Activated T-helper 9 cell treated with anti-CD3 and anti-CD28 coated beads, Interleukin-2, amount 50 U/mL, for 16 hours (primary cell): ENCODE data around the gene MRPL17.
"Not testable (repeated sequence)": the region's sequence is repeated elsewhere in the genome, so short reads cannot be mapped to it uniquely, and the experiment has no call there.

ENCODE experiments used
- DNase-seq: peaks from one replicate; pipeline ENCODE4 v3.0.0-alpha.2; 2020; ENCODE audit warnings: low read depth

Gene MRPL17

DNA sequence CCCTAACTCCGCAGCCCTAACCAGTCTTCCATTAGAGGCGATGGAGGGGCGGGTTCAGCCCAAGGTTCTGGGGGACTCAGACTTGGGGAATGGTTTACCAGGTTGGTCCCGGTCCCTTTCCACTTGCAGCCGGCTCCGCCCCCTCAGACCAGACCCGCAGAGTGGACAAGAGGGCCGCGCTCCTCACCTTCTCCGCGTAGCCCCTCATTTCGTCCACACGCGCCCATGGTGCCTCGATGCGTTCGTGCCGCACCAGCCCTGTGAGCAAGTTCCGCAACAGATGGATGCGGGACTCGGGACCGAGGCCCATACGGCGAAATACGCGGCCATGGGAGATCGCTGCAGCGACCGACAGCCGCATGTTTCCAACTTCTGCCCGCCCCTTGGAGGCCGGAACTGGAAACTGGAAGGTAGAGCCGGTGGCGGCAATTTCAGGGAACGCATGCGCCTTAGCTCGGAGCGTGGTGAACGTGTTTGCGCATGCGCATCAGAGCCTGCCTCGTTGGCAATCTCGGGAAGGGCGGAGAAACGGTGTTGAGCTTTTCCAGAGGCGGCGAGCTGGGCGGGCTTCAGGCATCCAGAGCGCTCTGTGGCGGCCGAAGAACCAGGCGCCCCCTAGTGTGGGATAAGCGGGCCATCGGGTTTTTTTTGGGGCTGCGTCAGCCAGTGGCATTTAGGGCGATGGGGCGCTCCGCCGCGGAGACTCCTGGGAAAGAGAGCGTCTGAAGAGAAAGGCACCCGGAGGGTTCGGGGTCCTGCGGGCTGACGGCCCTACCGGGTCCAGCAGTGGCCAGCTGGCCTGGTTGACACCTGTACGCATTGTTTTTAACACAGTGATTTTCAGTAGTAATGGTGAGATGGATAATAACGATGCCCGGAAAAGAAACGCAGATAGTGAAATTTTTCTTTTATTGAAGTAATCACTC, at the start of gene MRPL17:
Gene MRPL17 (minus strand): TSS at position 405 of the 926 bp plus-strand sequence. CDS start 44 bp downstream, at position 361.
- DNase-seq = peak; percentile 99

DNA sequence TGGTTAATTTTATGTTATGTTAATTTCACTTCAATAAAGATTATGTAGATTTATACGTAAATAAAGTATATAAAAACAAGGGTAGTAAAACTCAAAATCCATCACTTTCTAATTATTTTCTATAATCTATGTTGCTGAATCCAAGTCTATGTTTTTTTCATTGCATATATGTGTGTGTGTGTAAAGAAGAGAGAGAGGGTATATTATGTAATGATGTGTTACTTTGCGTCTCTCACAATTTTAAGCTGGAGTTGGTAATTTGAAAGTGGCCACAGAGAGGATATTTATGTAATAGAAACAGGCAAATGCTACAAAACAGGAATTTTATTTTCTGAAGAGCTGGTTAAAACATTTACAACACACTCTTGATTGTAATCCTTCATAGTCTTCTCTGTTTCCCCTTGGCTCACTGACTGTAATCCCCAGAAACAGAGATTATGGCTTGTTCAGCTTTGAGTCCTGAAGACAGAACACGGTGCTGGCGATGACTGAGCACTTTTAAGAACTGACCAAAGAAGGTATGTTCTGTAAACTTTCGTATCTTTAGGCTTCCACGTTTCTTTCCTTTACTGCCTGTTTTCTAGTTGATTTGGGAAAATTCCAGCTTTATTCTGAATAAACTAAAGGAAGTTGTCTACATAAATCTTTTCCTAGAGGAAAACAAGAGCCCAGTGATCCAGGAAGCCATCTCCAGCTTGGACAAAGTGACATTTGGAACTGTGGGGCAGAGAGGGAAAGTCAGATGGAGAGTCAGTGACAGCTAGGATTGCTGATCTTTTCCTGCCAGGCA, 45.0 kb upstream of the MRPL17 start:
- DNase-seq = no peak

DNA sequence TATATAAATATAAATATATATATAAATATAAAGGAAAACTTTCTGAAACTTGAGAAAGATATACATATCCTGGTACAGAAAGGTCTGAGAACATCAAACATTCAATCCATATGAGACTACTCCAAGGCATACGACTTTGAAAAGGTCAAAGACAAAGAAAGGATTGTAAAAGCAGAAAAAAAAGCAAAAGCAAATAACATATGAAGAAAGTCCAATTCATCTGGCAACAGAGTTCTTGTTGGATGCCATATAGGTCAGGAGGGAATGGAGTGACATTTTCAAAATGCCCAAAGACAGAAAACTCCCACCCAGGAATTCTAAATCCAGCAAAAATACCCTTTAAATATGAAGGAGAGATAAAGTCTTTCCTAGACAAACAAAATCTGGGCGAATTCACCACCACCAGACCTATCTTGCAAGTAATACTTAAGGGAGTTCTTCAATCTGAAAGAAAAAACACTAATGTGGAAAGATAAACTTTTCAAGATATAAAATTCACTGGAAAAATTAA, 42.3 kb upstream of the MRPL17 start:
- DNase-seq = no peak

DNA sequence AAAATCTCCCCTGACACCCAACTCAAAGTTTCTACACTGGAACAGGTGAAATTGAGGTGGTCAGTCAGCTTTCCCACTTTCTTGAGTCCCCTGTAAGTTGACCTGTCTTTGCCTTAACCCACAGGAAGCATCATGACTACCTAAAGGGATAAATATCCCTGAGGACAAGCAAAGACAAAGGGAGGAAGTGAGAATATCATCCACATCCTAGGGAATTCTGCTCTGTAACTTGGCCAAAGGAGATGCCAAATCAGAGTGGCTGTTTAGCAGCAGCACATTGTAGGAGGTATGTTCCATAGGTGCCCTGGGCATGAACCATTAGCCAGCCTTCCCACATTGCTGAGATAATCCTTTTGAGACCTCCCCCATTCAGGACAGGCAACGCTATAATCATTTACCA, 40.9 kb upstream of the MRPL17 start:
- DNase-seq = no peak

DNA sequence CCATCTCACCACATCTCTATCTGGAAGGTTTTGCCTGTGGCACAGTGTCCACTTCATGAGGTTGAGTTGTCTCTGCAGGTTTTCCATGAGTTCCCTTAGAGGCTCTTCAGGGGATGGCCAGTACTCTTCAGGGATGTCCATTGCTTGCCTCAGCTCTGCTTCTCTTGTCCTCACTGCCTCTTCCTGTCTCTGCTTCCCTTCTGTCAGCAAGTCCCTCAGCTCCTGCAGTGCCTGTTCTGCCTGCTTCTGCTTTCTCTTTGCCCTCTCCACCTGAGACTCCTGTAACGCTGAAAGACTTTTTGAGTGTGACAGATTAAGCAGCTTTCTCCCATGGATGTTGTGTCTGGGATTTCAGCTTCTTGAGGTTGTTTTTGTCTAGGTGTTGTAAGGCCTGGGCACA, 38.2 kb upstream of the MRPL17 start:
- no peak for DNase-seq

DNA sequence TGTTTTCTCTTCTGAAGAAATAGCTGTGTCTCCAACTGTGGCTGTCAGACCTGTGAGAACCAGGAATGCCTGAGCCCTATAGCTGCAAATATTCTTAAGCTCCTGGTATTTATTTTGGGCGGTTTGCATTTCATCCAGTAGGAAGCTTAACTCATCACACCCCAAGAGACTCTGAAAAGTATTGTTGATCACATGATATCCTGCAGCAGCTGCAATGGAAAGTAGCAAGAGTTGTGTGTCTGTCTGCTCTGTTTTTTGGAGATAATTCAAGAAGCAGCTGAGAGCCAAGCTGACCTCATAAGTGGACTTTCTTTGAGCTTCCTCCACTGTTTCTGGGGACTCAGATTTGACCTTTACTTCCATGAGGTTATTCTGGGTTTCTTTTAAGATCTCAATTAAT, 36.4 kb upstream of the MRPL17 start:
- no peak for DNase-seq

DNA sequence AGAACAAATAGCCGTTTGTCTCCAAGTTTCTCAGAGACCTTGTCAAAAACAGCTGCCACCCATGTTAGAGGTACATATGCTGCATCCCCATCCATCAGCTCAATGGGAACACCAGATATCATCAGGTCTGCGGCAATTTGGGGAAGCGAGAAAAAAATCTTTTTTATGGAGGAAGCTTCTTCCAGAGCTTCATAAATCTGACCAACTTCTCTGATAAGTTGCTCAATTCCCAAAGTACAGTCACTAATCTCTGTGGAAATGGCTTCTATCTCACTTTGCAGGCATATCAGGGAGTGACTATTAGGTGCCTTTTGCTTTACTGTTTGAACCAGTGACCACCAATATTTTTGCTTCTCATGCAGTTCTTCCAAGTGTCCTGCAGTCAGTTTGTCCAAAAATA, 34.3 kb upstream of the MRPL17 start:
- no peak for DNase-seq

DNA sequence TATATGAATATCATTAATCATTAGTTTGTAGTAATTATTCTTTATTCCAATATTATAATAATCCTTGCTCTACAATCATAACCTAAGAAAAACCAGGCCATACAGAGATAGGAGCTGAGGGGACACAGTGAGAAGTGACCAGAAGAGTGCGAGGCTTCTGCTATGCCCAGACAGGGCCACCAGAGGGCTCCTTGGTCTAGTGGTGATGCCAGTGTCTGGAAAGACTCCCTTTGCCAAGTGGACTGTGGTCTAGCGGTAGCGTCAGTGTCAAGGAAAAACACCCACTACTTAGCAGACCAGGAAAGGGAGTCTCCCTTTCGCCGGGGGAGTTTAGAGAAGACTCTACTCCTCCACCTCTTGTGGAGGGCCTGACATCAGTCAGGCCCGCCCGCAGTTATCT, 28.4 kb upstream of the MRPL17 start:
- DNase-seq = peak; percentile 24

DNA sequence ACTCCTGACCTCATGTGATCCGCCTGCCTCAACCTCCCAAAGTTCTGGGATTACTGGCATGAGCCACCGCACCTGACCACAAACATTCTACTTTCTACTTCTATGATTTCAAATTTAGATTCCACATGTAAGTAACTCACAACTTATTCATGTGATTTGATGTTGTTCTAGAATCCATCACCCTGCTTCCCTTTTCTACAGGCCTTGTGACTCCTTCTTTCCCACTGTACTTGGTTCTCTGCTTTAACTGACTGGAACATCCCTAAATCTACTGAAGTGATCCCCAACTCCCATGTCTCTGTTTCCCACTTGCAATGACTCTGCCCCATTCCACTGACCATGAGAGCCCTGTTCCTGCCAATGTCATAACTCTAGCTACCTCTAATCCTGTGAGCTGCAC, 25.7 kb upstream of the MRPL17 start:
- DNase-seq = no peak

DNA sequence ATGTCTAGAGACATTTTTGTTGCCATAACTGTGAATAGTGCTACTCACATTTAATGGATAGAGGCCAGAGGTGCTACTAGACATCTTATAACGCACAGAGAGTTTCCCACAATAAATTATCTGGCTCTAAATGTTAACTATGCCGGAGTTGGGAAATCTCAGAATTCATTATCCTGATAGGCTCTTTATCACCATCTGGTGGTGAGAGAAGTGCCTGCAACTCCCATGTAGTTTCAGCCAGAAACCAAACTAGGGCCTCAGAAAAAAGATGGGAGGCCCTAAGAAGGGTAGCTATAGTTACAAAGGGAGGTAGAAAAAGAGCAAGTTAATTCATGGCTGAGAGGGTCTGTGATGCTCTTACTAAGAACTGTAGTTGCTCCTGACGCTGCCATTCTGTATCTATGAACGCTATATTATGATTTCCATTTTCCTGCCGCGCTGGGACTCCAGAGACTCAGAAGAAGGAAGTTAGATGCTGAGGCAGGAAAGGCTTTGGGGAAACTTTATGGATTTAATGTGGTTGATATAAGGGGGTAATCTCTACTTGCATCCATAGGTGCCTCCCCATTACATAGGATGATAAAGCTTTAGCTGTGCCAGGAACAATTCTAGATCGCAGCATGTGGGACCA, 22.9 kb upstream of the MRPL17 start:
- no peak for DNase-seq

DNA sequence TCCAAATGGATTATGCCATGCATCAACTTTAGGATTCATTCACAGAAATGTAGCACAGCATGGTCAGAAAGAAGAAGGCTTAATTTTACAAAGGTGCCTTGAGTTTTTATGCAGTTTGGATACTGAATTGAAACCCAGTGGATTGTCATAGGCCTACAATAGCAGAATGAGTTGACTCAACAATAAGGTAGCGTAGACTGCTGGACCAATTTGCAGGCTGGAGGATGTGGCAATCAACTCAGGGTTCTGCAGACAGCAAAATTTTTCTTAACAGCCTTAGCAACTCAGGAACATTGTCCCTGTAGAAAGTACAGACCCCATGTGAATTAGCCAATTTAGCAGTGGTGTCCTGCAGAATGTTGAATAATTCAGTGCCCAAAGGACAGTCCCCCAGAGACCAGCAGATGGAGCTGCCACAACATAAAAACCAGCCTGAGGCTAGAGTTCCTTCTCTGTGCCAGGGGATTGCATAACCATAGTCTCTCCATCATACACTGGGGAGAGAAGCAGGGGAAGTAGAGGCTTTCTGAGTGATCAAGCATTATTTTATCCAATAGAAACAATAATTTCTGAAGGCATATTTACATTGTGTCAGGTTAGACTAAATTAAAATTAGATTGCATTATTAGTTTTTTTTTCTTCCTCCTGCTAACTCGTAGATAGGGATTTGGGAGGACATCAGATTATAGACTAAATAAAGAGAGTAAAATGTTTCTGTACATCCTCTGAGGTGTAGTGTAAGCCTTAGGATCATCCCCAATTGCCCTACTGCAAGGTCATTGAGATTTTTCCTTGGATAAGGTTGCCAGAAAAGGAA, 20.3 kb upstream of the MRPL17 start:
- no peak for DNase-seq

DNA sequence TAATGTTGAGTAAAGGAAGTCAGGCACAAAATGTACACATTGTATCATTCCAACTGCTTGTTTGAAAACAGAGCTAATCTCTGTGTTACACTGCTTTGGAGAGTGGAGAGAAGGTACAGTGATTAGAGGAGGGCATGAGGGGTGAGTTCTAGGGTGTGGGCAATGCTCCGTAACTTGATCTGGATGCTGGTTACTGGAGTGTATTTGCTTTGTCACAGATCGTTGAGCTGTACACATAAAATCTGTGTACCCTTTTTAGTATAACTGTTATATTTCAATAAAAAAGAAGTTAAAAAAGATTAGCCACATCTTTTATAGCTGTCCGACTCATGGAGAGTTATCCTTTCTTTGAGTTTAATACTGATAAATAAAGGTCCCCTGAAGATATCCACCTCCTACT, 18.8 kb upstream of the MRPL17 start:
- not testable (repeated sequence) for DNase-seq

DNA sequence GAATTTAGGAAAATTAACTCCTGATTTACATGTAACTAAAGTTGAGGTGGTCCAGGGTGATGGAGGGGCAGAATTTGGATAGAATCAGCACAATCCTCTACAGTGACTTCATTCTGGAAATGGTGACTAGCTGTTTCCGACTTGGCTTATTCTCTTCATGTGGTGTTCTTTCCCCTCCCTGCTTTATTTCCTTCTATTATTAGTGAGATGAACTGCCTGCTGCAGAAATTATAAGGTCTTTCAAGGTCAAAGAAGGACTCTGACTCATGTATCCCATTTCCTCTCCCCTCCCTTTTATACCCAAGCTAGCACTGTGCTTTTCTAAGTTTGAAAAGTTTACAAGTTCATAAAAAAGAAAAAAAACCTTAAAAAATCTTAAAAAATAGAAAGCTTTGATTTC, 12.2 kb upstream of the MRPL17 start:
- no peak for DNase-seq

DNA sequence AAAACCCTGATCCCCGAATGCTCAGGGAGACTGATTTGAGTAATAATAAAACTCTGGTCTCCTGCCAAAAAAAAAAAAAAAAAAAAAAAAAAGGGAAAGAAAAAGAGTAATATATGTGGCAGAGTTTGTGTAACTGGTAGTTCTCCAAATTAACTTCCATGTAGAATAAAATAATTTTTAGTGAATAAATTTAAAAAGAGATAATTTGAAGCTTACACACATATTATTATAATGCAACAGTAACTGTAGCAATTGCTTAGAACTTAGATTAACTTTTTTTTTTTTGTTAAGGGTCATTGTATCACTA, 11.0 kb upstream of the MRPL17 start:
- no peak for DNase-seq

DNA sequence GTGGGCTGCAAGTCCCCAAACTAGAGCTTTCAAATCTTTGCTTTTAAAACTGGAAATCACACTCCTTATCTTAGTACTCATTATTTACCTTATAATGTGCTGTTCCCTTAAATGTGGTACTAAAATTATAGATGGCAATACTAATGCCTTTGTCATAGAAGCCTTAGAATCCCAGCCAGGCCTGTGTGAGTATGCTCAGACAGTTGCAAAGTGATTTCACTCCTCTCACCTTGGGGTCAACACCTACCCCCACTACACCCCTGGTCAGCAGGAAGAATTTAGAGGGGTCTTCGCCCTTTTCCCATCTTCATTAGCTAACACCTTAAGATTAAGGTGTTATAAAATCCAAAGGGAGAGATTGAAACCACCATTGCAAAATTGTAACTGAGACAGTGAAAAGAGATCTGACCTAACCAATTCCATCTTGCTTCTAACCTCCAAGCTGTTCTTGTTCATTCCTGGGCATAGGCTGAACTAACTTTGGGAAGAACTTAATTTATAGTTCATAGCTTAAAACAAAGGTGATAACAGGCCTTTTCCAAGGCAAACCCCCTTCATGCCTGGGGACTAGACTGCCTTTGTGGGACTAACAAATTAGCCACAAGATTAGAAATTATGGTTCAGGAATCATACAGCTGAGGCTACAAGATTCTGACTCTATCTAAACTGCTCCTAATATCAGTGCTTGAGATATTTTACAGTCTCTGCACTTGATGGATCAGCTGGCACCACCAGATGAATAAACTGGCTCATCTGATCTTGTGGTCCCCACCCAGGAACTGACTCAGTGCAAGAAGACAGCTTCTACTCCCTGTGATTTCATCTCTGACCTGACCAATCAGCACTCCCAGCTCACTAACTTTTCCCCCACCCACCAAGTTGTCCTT, 10.4 kb upstream of the MRPL17 start:
- DNase-seq = peak; percentile 27

DNA sequence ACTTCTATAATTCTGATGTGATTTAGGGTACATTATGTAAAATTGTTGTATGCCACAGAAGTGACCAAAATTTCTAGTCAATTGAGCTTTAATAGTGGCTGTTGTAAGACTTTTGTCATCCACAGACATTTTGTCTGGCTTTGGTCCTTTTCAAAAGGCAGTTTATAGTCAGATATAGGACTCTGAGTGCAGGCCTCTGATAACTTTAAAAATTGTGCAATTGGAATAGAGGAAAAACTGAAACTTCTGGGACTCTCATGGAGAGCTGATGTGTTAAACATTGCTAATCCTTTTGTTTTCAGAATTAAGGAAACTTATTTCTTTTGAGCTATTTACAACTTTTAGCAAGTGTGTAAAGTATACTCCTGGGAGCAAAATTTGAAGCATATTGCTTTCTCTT, 9.0 kb upstream of the MRPL17 start:
- DNase-seq = no peak

DNA sequence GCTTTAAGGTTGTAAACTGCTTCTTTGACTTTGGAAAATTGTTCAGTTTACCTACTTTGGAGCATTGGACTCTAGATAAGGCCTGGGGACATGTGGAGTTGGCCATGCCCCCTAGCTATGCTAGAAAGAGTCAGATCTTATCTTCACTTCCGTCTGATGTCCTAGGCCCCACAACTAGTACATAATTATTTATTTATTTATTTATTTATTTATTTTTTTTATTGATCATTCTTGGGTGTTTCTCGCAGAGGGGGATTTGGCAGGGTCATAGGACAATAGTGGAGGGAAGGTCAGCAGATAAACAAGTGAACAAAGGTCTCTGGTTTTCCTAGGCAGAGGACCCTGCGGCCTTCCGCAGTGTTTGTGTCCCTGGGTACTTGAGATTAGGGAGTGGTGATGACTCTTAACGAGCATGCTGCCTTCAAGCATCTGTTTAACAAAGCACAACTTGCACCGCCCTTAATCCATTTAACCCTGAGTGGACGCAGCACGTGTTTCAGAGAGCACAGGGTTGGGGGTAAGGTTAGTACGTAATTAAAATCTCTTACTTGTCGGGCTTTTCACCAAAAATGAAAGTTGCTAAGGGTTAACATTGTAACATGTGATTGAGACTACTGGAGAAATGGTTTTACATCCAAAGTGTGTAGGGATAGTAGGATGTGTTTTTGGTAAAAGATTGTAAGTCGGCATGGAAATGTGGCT, 7.4 kb upstream of the MRPL17 start:
- not testable (repeated sequence) for DNase-seq

DNA sequence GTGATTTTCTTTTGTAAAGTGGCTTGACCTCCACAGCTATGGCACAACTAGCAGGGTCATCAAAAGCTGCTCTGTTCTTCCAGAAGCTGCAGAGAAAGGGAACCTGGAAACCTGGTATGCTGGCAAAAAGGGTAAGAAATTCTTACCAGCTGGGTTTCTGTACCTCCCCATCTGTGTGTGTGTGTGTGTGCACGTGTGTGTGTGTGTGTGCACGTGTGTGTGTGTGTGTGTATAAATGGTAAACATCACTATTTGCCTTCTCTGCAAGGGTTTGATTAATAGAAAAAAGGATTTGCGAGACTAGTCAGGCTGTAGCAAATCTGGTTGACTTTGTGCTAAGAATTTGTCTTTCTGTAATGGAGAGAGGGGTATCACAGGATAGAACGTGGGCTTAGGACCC, 4.7 kb upstream of the MRPL17 start:
- DNase-seq = no peak

DNA sequence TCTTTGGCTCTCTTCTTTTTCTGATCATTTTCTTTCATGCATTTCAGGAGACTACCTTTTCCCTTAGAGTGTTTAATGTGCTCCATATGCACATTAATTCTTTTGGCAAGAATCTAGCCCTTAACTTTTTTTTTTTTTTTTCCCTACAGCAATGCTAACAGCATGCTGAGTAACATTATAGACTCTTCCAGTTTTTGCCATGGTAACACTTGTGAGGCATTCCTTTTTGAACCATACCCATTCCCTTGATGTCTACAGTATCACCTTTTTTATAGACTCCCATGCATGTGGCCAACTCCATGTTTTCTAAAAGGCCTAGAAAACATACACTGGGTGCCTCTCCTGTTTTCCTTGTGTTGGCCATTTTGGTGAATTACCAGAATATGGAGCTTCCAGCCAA, 2.9 kb upstream of the MRPL17 start:
- DNase-seq = no peak

DNA sequence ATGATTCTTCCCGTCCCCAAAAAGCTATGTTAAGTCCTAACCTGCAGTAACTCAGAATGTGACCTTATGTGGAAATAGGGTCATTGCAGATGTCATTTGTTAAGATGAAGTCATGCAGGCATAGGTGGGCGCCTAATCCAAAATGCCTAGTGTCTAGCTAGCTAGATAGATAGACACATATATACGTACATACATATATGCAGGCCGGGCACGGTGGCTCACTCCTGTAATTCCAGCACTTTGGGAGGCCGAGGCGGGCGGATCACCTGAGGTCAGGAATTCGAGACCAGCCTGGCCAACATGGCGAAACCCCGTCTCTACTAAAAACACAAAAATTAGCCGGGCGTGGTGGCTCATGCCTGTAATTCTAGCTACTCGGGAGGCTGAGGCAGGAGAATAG, 928 bp upstream of the MRPL17 start:
- DNase-seq = not testable (repeated sequence)
